Vagina (tissue), 2 donors: ENCODE data around the gene WWP2. TPM values are rescaled to one million over a fixed set of nuclear protein-coding genes. Genes with fewer than 3 reads are reported as not detected.
A peak's percentile ranks its signal among the peaks of the same experiment; 100 is the strongest.

Experiments
- DNase-seq, 2 donors: peaks; one replicate each; pipeline ENCODE4 v3.0.0-alpha.2; 2017; ENCODE audit errors: extremely low spot score in 2 of 2
- H3K27ac ChIP-seq: fragments of 200-600 bp; sonication (generic); one replicate; pipeline ENCODE4 v1.5.1; 2019
- H3K27me3 ChIP-seq: fragments of 200-600 bp; sonication (generic); one replicate; pipeline ENCODE4 v1.5.1; 2019
- H3K36me3 ChIP-seq, 2 donors: fragments of 200-600 bp; sonication (generic); one replicate each; pipeline ENCODE4 v1.5.1; 2017 to 2019
- H3K4me1 ChIP-seq: fragments of 200-600 bp; sonication (generic); one replicate; pipeline ENCODE4 v1.5.1; 2019
- H3K4me3 ChIP-seq, 2 donors: fragments of 200-600 bp; sonication (generic); 1 replicate in 1 of 2; 2 replicates in 1 of 2; pipeline ENCODE4 v1.5.1; 2016 to 2019
- H3K9me3 ChIP-seq: fragments of 200-600 bp; sonication (generic); one replicate; pipeline ENCODE4 v1.5.1; 2019
- POLR2A ChIP-seq, 2 donors: fragments of 450-650 bp; IDR thresholded peaks; one replicate each; pipeline ENCODE4 v1.6.1; 2017; ENCODE audit warnings: antibody characterized with exemption in 2 of 2, mild to moderate bottlenecking in 2 of 2, moderate library complexity in 2 of 2
- POLR2AphosphoS5 ChIP-seq, 2 donors: sonication (generic); formaldehyde crosslinking; IDR thresholded peaks; one replicate each; pipeline ENCODE4 v1.9.0; 2017; ENCODE audit warnings: antibody characterized with exemption in 2 of 2, mild to moderate bottlenecking in 2 of 2, low read depth in 1 of 2; ENCODE audit not compliant: insufficient read depth in 1 of 2
- intact Hi-C: fragments of 100-400 bp; cut with DNase I; formaldehyde crosslinking; loops from one replicate; pipeline ENCODE4 v1.15.1; 2023
- total RNA-seq: library from RNA; depleted of rRNA; stranded (reverse); fragments of >200 nt; gene quantifications from one replicate; pipeline ENCODE4 v1.2.3, GENCODE V29; 2016
- TF ChIP-seq, protein P1 (sequence below), 3 experiments: fragments of 450-650 bp in 2 of 3; fragments of 200-600 bp in 1 of 3; sonication (generic) in 1 of 3; IDR thresholded peaks; one replicate each; pipeline ENCODE4 v1.5.1; 2017 to 2019; ENCODE audit warnings: antibody characterized with exemption in 3 of 3, mild to moderate bottlenecking in 2 of 3, moderate library complexity in 2 of 3

The WWP2 gene
- total RNA-seq, 1 donor from 2014 or later, result 26.0 TPM

DNA sequence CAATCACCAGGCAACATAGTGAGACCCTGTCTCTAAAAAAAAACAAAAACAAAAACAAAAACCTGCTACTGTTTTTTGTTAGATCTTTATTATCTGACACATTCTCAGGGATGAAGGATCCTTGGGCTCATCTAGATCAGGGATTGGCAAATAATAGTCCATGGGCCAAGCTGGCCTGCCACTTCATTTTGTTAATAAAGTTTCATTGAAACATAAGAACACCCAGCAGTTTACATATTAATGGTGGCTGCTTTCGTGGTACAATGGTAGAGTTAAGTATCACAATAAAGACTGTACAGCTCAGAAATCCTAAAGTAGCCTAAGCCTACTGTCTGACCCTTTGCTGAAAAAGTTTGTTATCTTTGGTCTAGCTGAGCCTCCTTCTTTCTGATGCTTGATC lies 156.1 kb downstream of the WWP2 start:
- intact Hi-C loops, result no loop called here
- H3K27ac ChIP-seq, result peak overlapping the region; percentile 35
- H3K27me3 ChIP-seq, result no peaks in the 10 kb centered on the region
- TF ChIP-seq POLR2AphosphoS5 (IDR thresholded peaks at IDR 0.05; ENCODE audit: insufficient read depth in 1 of 2, low read depth in 1 of 2) (no peak), POLR2A (IDR thresholded peaks at IDR 0.05) (no peak)
- TF ChIP-seq, protein P1, sequence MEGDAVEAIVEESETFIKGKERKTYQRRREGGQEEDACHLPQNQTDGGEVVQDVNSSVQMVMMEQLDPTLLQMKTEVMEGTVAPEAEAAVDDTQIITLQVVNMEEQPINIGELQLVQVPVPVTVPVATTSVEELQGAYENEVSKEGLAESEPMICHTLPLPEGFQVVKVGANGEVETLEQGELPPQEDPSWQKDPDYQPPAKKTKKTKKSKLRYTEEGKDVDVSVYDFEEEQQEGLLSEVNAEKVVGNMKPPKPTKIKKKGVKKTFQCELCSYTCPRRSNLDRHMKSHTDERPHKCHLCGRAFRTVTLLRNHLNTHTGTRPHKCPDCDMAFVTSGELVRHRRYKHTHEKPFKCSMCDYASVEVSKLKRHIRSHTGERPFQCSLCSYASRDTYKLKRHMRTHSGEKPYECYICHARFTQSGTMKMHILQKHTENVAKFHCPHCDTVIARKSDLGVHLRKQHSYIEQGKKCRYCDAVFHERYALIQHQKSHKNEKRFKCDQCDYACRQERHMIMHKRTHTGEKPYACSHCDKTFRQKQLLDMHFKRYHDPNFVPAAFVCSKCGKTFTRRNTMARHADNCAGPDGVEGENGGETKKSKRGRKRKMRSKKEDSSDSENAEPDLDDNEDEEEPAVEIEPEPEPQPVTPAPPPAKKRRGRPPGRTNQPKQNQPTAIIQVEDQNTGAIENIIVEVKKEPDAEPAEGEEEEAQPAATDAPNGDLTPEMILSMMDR (IDR thresholded peaks at IDR 0.05), result no peak
- no peaks in the 10 kb centered on the region for H3K36me3 ChIP-seq
- peaks cover 4% of the 10 kb centered on the region for H3K4me1 ChIP-seq
- no peak for DNase-seq
- no peaks in the 10 kb centered on the region for H3K9me3 ChIP-seq
- H3K4me3 ChIP-seq, result peak overlapping the region in 1 of 2 donors; percentile 26

DNA sequence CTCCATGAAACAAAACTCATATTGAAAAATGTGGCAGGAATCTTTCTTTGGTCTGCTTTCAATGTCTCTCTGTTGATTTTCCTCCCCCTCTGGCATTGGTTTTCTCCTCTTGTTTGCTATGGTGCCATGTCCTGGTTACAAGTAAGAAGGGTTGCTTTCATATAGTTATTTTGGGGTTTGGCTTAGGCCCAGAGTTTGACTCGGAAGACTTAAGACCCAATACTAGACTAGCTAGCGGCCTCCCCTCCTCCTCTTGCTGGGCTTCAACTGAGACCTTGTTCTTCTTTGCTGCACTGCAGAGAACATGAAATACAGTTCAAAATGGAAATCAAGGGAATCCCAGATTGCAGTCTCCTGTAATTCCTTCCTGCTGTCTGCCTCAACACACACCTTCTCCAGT lies 159.0 kb downstream of the WWP2 start:
- Histone ChIP-seq H3K36me3 (no peaks in the 10 kb centered on the region), H3K27ac (no peak overlapping the region), H3K4me3 (no peak overlapping the region), H3K27me3 (no peaks in the 10 kb centered on the region), H3K9me3 (no peaks in the 10 kb centered on the region), H3K4me1 (peaks cover 25% of the 10 kb centered on the region)
- TF ChIP-seq POLR2A (IDR thresholded peaks at IDR 0.05) (no peak), POLR2AphosphoS5 (IDR thresholded peaks at IDR 0.05; ENCODE audit: insufficient read depth in 1 of 2, low read depth in 1 of 2) (no peak)
- TF ChIP-seq, protein P1 (IDR thresholded peaks at IDR 0.05), result no peak
- intact Hi-C loops, result no loop called here
- DNase-seq, result no peak

DNA sequence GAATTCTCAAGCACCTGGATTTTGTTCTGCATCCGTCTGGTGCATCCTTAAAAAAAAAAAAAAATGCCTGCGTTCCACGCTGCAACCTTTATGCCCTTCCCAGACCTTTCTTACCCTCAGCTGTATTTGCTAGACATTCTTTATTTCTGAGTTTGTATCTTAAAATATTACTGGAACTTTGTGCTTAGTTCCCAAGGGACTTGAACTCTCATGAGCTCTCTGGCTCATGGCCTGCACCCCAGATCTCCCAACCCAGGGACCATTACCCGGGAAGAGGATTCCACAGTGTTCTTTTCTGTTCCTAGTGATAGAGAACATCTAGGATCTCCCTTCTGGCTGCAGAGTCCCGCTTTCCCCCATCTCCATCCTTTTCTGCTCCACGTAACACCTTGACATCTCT lies 160.1 kb downstream of the WWP2 start:
- H3K27ac ChIP-seq, result no peak overlapping the region
- no peaks in the 10 kb centered on the region for H3K36me3 ChIP-seq
- peaks cover 36% of the 10 kb centered on the region for H3K4me1 ChIP-seq
- DNase-seq, result no peak
- H3K4me3 ChIP-seq, result no peak overlapping the region
- H3K27me3 ChIP-seq, result no peaks in the 10 kb centered on the region
- TF ChIP-seq POLR2AphosphoS5 (IDR thresholded peaks at IDR 0.05; ENCODE audit: insufficient read depth in 1 of 2, low read depth in 1 of 2) (no peak), POLR2A (IDR thresholded peaks at IDR 0.05) (no peak)
- TF ChIP-seq, protein P1 (IDR thresholded peaks at IDR 0.05), result no peak
- intact Hi-C loops, result no loop called here
- no peaks in the 10 kb centered on the region for H3K9me3 ChIP-seq

DNA sequence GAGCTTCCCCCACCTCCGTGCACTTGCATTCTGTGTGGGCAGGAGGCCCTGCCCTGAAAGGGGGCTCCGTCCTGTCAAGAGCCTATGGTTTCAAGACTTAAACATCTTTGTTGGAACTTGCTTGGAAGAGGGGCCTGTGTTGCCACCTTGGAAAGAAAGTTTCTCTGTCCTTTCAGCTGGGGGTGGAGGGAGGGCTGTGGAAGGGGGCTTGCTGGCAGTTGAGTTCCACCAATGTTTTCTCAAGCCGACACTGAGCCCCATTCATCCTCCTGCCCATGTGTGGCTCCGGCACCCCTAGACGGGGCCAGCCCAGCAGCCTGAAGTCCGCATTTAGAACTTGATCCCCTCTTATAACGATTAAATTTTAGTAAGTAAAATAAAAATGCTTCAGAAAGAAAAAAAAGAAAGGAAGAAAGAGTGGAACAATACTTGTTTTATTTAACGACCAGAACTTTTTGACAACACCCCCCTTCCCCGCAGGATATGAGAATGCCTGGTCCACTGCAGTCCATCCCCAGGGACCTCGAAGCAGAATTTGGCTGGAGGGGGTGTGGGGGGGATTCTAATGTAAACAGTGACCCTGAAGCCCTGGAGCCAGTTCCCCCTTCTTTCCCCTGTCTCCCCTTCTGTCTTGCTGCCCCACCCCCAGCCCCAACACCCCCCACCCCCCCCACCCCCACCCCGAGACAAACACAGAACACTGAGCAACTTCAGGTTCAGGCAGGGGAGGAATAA lies 162.1 kb downstream of the WWP2 start:
- TF ChIP-seq POLR2A (IDR thresholded peaks at IDR 0.05), result no peak
- TF ChIP-seq POLR2AphosphoS5 (IDR thresholded peaks at IDR 0.05; ENCODE audit: insufficient read depth in 1 of 2, low read depth in 1 of 2), result no peak
- TF ChIP-seq, protein P1 (IDR thresholded peaks at IDR 0.05), result no peak
- no peaks in the 10 kb centered on the region for H3K9me3 ChIP-seq
- no peaks in the 10 kb centered on the region for H3K27me3 ChIP-seq
- H3K4me3 ChIP-seq, result no peak overlapping the region
- intact Hi-C loops, result no loop called here
- H3K4me1 ChIP-seq, result peaks cover 39% of the 10 kb centered on the region
- H3K27ac ChIP-seq, result peak overlapping the region; percentile 89
- H3K36me3 ChIP-seq, result no peaks in the 10 kb centered on the region
- no peak for DNase-seq

DNA sequence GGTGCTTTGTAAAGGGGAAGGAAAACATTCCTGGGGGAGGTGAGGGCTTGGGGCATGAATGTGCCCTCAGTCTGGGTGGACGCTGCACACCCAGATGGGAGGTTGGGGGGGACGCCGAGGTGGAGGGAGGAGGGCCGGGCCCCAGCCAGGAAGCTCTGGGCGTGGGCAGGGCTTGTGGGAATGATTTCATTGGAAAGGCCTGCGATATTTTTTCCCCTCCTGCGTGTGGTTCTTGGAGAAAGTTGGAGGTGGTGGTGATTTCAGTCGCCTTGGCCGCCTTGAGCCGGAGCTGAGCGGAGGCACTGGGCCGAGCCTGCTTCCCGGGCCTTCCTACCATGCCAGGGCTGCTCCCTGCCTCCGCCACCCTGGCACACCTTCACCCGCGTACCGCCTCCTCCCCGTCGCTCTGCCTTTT lies 162.7 kb downstream of the WWP2 start:
- DNase-seq, result no peak
- TF ChIP-seq POLR2A (IDR thresholded peaks at IDR 0.05) (peak in 1 of 2 donors; percentile 51), POLR2AphosphoS5 (IDR thresholded peaks at IDR 0.05; ENCODE audit: insufficient read depth in 1 of 2, low read depth in 1 of 2) (peak; percentile 9 to 79)
- TF ChIP-seq, protein P1 (IDR thresholded peaks at IDR 0.05), result no peak
- Histone ChIP-seq H3K27me3 (no peaks in the 10 kb centered on the region), H3K4me3 (peak overlapping the region; percentile 28 to 33), H3K4me1 (peaks cover 40% of the 10 kb centered on the region), H3K27ac (peak overlapping the region; percentile 89), H3K36me3 (no peaks in the 10 kb centered on the region), H3K9me3 (no peaks in the 10 kb centered on the region)
- intact Hi-C loops, result no loop called here
